HG03135 (cell line): Measurements from ENCODE around the gene ADPRHL1.

ENCODE experiments used
- ATAC-seq: cut with Tn5 transposase; IDR thresholded peaks from one replicate; pipeline ENCODE4 v1.9.1; 2021; ENCODE audit warnings: mild to moderate bottlenecking, moderate library complexity; ENCODE audit not compliant: unreplicated experiment

The ADPRHL1 gene

DNA sequence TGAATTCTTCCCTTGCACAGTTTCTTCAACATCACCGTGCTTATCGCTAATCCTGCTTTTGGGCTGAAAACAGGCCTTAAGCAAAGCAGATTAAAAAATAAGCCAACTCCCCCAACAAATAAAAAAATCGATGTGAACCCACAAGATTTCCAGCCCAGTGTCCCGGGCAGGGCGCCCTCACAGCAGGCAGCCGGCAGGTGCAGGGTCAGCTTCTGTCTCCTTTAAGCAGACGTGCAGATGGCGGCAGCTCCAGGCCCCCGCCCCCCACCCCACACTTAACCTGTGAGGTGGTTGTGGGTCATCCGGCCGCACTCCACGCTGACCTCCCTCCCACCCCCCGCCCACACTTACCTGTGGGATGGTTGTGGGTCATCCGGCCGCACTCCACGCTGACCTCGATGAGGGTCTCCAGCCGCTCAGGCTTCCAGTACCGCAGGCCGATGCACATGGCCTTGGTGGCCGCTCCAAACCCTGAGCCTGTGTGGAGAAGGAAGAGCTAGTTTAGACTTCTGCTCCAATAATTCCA is 19.8 kb downstream of the ADPRHL1 start:
- ATAC-seq: no peak

DNA sequence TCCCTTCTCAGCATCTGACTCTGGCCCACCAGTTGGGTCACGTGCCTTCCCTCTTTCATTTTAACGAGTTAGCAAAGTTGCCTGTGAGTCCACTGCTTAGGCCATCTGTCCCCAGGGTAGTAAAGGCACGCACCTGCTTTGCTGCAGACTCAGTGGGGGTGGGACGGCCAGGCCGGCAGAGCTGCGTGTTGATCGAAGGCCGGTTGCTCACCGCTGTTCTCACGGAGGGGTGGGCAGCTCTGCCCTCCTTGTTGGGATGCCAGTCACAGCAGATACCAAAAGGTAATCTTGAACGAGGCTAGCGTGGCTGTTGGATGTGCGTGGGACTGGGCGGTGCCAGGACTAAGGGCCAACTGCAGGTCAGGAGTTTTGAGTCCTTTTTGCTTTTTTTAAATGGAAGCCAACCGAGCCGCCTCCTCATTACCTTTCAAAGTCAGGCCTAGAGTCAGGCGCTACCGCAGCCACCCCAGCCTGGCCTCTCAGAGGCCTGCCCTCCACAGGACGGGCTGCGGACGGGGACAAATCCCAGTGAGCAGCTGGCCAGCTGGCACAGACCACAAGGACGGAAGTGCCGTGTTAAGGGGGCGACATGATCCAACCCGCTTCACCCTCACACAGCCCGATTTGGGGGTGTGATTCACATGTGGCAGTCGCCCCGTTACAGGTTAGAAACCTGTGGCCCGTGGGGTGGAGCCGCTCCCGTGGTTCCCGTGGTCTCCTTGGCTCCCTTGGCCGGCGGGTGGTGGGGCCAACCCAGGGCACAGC is 20.6 kb downstream of the ADPRHL1 start:
- ATAC-seq: no peak

DNA sequence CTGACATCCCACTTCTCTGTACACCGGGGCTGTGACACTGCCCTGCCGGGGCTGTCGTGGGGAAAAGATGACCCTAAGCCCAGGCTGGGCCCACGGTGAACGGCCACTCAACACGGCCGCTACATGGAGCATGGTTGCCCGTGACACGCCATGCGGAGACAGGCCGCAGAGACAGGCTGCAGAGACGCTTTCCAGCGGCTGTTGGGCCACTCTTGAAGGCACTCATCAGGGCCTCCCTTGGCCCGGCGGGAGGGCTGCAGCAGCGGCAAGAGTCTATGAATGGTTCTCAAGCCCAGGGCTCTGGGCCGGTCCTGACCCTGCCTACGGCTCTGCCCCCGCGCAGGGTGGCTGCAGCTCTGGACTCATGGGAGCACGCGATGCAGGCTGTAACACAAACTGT is 22.1 kb downstream of the ADPRHL1 start:
- no peak for ATAC-seq

DNA sequence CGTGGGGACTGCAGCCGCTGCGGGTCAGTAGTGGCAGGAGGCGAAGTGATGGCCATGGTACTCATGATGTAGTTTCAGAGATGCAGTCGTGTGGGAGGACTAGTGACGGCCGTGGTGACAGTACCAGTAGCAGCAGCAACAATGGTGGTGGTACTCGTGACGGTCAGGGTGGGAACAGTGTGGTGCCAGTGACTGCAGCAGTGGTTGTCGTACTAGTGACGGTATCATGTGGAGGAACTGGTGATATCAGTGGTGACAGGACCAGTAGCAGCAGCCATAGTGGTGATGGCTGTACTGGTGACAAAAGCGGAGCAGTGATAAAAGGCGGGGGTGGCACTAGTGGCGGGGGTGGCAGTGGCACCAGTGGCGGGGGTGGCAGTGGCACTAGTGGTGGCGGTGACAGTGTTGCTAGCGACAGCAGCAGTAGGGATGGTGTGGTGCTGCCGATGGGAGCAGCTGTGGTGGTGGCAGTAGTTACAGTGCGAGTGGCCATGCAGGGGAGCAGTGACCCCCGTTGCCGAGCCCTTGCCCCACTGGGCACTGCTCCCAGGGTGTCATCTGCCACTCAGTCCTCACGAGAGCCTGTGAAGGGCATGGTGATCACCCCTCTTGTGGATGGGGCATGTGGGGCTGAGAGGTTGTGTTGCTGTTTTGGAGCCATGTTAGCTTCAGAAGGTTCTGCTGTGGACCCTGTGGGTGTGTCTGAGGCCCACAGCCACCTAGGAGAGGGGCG is 22.7 kb downstream of the ADPRHL1 start:
- ATAC-seq: no peak

DNA sequence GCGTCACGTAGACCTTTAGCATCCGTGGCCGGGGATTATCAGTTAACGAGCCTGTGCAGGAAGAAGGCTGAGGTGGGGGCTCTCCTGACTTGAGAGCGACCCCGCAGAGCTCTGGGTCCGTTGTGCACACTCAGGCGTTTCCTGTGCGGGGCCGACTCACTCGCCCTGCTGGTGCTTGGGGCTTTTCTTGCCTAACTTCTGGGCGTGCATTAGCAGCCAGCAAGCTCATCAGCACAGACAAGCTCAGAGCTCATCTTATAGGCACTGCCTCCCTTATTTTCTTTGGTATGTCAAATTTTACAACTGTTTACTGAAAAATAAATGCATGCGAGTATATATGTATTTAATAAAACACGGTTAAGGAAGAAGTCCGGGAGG is 23.7 kb downstream of the ADPRHL1 start:
- no peak for ATAC-seq

DNA sequence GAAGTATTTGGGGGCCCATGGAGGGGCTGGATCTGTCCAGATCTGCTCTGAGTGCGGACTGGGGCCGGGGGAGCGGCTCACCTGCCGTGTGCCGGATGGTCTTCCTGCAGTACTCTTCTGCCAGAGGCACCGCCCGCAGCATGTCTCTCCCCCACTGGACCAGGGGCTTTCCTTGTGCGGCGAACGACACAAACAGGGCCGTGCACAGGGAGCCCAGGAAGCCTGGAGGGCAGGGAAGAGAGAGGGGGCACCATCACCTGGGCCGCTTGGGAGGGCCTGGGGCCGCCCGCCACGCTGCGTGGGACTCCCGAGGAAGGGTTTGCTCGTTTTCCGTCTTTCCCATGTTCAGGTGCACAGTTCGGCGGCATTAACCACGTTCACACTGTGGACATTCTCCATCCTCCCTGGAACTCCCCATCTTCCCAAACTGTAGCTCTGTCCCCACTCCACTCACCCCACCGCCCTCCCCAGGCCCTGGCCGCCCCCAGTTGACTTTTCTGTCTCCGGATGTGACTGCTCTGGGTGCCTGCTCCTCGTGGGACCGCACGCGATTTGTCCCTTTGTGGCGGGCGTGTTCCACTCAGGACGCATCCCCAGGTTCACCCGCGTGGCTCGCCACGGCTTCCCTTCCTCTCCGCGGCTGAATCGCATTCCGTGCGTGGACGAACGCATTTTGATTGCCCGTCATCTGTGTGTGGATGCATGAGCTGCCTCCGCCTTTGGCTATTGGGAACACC is 24.2 kb downstream of the ADPRHL1 start:
- ATAC-seq: no peak

DNA sequence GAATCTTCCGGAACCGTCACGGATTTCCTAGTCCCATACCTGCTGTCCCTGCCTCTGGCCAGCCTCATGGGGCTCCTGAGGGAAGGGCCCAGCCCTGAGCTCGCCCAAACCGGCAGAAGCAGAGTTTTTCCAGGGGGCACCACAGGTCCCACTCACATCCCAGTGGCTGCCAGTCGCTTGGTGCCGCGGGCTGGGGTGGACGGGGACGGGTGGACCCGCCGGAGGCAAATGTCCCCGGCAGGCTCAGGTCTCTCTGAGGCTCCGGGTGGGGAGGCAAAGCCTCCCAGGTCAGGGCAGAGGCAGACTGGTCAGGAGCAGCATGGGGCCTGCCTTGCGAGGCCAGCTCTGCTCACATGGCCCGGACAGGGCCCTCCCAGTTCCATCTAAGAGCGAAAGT is 24.8 kb downstream of the ADPRHL1 start:
- ATAC-seq: no peak

DNA sequence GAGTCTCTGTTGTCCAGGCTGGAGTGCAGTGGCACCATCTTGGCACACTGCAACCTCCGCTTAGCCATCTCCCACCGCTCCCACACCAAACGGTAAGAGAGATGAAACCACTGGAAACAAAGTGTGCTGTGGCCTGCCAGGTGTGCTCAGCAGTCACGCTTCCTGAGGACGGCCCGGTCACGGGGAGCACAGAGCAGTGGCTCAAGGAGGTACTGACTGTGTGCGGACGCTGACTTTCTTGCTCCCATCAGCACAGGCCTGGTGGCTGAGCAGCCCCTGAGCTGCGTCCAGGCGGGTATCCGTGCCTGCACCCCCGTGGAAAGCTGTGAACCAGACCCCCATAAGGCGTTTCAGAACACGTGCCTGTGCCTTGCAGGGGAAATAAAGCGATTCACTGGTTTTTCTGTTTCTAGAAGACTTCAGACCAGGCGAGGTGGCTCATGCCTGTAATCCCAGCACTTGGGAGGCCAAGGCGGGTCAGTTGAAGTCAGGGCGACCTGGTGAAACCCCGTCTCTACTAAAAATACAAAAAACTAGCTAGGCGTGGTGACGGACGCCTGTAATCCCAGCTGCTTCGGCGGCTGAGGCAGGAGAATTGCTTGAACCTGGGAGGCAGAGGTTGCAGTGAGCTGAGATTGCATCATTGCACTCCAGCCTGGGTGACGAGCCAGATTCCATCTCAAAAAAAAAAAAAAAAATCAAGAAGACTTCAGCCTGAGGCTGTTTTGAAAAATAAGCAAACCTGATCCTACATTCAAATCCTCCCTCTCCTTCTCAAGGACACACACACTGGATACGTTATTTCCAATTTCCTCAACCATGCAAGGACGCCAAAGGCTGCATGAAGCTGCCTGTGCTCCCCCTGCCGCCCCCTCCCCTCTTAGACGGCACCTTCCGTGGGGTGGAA is 25.5 kb downstream of the ADPRHL1 start:
- no peak for ATAC-seq

DNA sequence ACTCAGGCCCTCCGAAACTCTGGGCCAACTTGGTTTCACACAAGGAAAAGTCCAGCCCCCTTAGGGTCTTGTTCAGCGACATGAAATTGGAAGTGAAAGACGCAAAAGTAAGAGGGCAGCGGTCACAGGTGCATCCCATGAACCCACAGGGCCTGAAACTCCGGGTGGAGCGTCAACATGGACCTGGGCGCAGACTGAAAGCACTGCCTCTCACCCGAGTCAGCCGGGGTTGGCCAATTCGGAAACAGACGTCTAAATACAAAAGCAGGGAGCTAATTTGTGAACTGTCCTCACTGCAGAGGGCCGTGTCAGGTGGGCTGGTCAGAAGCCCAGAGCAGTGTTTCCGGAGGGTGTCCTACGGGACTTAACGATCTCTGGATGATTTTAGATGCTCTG is 26.7 kb downstream of the ADPRHL1 start:
- no peak for ATAC-seq

DNA sequence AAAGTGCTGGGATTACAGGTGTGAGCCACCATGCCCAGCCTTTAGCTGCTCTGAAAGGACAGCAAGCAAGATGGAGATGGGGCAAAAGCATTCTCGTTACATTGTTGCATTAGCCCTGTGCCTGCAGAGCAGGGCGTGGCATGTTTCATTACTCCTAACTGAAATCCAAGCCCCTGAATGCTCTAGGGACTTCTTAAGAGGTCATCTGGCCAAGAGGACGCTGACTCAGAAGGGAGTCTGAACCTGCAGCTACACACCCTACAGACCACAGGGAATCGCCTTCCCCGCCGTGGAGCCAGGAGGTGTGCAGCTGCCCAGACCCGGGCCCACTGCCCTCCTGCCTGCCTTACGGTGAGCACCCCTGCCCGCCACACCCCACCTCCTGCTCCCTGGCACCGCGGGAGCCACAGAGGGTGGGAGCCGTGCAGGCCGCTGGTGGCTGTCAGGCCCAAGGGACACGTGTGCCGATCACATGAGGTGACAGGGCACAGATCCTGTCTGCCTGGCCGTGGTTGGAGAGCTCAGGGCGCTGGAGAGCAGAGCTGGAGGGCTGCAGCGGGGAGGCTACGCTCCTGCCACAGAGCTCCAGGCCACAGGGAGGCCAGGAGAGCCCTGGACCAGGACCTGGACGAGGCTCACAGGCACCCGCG is 27.2 kb downstream of the ADPRHL1 start:
- ATAC-seq: no peak

DNA sequence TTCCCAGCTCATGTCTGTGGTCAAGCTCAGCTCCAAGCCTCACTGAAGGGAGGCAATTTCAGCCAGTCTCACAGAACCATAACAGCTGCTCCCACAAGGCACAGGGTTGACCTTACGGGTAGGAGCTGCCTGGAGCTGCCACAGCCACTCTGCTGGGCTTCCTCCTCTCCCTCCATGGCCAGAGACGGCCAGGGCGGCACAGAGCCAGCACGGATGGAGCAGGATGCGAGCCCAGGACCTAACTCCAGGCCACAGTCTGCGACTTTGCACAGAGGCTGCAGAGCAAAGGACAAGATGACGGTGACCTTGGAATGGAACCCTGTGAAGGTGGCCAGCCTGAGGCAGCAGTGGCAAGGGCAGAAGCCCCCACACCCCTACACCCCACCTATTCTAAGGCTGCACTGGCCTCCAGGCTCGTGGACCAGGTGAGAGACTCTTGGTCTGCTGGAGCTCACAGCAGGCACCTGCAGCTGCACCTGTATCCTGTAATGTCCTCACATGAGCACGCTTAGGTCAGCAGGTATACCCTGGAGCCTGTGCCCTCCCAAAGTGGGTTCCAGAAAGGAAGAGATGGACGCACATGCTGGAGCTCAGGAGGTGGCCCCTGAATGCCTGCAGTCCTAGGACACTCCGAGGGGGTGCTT is 29.6 kb downstream of the ADPRHL1 start:
- no peak for ATAC-seq

DNA sequence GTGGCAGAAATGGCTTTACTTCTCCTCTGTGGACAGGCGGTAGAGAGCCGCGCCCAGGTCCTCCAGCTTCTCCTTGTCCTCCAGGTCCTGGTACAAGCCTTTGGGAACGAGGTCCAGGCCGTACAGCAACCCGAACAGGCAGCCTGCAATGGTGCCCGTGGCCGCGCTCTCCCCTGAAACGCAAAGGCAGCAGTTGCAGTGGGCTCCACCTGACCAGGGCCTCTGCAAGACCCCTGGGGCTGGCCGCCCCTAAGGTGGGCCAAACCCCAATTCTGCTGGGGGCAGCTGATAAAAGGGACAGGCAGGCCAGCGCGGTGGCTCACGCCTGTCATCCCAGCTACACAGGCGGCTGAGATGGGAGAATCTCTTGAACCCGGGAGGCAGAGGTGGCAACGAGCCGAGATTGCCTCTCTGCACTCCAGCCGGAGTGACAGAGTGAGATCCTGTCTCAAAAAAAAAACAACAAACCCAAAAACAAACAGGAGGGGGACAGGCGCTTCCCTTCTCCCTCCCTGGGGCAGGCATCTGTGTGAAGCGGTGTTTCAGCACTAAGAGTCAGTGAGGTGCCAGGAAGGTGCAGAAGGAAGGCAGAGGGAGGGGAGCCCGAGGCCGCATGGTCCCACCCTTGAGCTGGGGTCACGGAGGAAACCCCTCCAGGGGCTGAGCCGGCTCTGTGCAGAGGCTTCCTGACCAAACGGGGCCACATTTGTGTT is 30.3 kb downstream of the ADPRHL1 start:
- ATAC-seq: no peak

DNA sequence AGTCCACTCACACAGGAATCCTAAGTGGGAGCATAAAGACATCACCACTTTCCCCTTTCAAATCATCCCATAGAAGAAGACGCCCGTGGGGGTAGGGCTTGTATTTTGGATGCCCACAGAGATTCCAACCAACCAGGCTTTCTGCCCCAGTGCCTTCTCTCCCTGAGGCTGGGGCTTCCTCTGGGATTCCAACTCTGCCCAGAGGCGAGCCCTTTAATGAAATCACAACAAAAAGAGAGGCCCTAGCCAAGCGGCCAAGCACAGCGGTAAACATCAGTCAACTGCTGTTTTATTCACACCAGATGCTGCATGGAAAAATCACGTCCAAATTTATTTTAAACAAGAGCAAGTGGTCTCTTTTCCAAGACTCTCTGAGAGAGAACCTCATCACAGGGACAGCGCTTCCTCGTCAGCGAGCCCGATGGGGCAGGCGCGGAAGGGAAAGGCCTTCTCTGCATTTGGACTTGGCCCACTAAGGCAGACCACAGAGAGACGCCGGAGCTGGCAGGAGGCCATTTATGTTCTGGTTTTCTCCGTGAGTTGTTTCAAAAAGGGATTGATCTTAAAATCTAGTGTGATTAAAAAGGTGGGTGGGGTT is 31.5 kb downstream of the ADPRHL1 start:
- ATAC-seq: no peak

DNA sequence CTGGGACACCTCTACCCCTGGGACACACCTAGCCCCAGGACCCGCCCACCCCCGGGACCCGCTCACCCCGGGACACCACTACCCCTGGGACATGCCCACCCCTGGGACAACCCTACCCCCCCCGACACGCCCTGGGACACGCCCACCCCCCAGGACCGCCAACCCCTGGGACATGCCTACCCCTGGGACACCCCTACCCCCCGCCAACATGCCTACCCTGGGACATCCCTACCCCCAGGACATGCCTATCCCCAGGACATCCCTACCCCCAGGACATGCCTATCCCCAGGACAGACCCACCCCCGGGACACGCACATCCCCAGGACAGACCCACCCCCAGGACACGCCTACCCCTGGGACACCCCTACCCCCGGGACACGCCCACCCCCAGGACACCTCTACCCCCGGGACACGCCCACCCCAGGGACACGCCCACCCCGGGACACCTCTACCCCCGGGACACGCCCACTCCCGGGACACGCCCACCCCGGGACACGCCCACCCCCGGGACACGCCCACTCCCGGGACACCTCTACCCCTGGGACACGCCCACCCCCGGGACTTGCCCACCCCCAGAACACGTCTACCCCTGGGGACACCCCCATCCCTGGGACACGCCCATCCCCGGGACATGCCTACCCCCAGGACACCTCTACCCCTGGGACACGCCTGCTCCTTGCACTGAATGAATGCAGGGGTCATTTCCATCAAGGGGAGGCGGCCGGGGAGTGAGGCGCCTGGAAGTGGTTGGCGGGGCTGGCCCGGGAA is 32.3 kb downstream of the ADPRHL1 start:
- no peak for ATAC-seq

DNA sequence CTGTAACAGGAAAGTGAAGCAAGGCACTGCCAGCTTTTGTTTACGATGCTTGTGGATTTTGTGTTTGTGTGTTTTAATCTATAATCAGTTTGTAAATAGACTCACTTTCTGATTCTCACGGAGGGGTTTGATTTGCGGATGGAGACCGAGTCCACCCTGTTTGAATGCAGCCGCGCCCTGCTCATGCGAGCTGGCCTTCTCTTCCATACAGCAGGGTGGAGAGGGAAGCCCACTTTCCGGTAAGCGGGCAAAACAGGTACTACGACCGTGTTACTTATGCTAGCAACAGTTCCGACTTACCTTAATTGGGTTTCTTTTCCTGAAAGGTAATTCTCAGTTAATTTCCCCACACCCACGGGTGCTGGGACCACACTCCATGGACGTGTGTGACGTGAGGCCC is 33.1 kb downstream of the ADPRHL1 start:
- no peak for ATAC-seq

DNA sequence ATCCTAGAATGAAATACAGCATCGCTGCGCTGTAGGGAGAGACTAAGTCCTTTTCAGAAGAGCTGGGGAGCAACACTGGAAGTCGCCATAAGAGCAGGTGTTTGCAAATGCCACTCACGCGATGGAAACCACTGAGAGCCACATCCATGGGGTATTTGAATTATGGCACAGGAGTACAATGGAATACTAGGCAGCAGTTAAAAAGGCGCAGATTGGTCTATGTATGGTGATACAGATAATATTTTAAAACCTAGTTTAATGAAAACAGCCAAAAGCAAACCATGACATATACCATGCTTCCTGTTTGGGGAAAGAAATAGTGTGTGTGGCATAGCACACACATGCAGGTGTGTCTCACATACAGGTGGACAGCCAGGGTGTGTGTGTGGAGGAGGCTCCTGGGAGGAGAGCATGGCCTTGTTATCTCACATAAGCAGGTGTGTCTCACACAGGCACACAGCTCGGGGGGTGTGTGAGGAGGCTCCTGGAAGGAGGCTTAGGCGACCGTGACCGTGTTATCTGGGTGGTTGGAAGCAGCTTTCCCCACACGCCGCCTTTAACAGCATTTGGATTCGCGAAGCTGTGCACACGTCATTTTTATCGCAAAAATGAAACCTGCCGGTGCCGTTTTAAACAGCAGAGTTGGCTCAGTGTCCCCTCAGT is 33.6 kb downstream of the ADPRHL1 start:
- ATAC-seq: no peak

DNA sequence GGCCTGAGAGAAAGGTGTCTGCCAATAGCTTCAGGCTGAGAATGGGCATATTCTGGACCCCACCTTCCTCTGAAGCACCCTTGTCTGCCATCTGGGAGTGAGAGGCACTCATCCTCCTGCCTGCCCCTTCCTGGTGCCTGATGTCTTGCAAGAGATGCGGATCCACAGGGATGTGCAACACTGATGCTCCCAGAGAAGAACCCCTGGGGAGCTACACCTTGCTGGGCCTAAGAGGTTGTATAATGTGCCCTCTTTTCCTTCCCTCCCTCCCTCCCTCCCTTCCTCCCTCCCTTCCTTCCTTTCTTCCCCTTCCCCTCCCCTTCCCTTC is 34.6 kb downstream of the ADPRHL1 start:
- ATAC-seq: no peak
